H1 (cell line): ENCODE data around the gene NAT10. TPM values are rescaled to one million over a fixed set of nuclear protein-coding genes. Genes with fewer than 3 reads are reported as not detected.

ENCODE experiments used
- CTCF ChIA-PET: fragments of 300-600 bp; sonication (Branson Sonifier 250); formaldehyde crosslinking; loops from one replicate; lab custom pipeline; 2021; ENCODE audit not compliant: partially characterized antibody; lab: Charles Lee
- POLR2A ChIA-PET: fragments of 300-600 bp; sonication (Branson Sonifier 250); formaldehyde crosslinking; loops from one replicate; lab custom pipeline; 2021; ENCODE audit warnings: inconsistent platforms; ENCODE audit not compliant: partially characterized antibody; lab: Charles Lee
- DNase-seq, 2 experiments: peaks; one replicate each; pipeline versions ENCODE4 v3.0.0 to v3.0.0-alpha.2; 2010 to 2022; ENCODE audit warnings: low spot score in 2 of 2, low read depth in 1 of 2, mixed read lengths in 1 of 2
- FAIRE-seq: peaks from 2 replicates; lab custom pipeline; 2011; peaks lifted over from hg19 to GRCh38; lab: Jason Lieb, UNC
- H2AFZ ChIP-seq: 2 replicates; pipeline ENCODE4 v1.8.1; 2012; ENCODE audit warnings: low read length, inconsistent platforms
- H2AK5ac ChIP-seq: 2 replicates; pipeline ENCODE4 v1.6.1; 2013; ENCODE audit warnings: low read depth, low read length
- H2BK120ac ChIP-seq: replicated peaks from 2 replicates; pipeline ENCODE3; 2013; ENCODE audit warnings: low read depth, low read length, inconsistent platforms
- H2BK12ac ChIP-seq: 2 replicates; pipeline ENCODE4 v1.6.1; 2013; ENCODE audit warnings: low read depth, low read length
- H2BK15ac ChIP-seq: 2 replicates; pipeline ENCODE4 v1.6.1; 2013; ENCODE audit warnings: low read length
- H2BK20ac ChIP-seq: 2 replicates; pipeline ENCODE4 v1.6.1; 2013; ENCODE audit warnings: low read length
- H2BK5ac ChIP-seq: 2 replicates; pipeline ENCODE4 v1.6.1; 2013; ENCODE audit warnings: low read depth, low read length
- H3K14ac ChIP-seq: 2 replicates; pipeline ENCODE4 v1.6.1; 2013; ENCODE audit warnings: inconsistent platforms; ENCODE audit not compliant: insufficient read length
- H3K18ac ChIP-seq: 2 replicates; pipeline ENCODE4 v1.6.1; 2013; ENCODE audit warnings: low read length; ENCODE audit errors: extremely low read depth
- H3K23ac ChIP-seq: 2 replicates; pipeline ENCODE4 v1.6.1; 2013; ENCODE audit warnings: inconsistent platforms; ENCODE audit not compliant: insufficient read length
- H3K23me2 ChIP-seq: 2 replicates; pipeline ENCODE4 v1.6.1; 2013; ENCODE audit warnings: low read depth, low read length
- H3K27ac ChIP-seq: 2 replicates; pipeline ENCODE4 v1.6.1; 2011; ENCODE audit warnings: low read depth, low read length, inconsistent platforms
- H3K27me3 ChIP-seq, 4 experiments: replicated peaks in 1 of 4; 1 replicate in 1 of 4; 2 replicates in 3 of 4; pipeline versions ENCODE4 v1.6.1 to v1.8.1; 2011 to 2013; ENCODE audit warnings: low read length in 3 of 4, mild to moderate bottlenecking in 3 of 4, inconsistent platforms in 2 of 4, mixed read lengths in 2 of 4, moderate library complexity in 1 of 4; ENCODE audit not compliant: control insufficient read depth in 3 of 4, insufficient read depth in 3 of 4; ENCODE audit errors: extremely low read depth in 1 of 4
- H3K36me3 ChIP-seq, 4 experiments: 2 replicates each; pipeline versions ENCODE4 v1.6.1 to v1.8.1; 2011 to 2013; ENCODE audit warnings: mild to moderate bottlenecking in 4 of 4, low read length in 3 of 4, moderate library complexity in 2 of 4, control low read depth in 1 of 4, inconsistent platforms in 1 of 4; ENCODE audit not compliant: insufficient read depth in 4 of 4, control insufficient read depth in 2 of 4
- H3K4ac ChIP-seq: replicated peaks from 2 replicates; pipeline ENCODE3; 2013; ENCODE audit warnings: low read length, low read depth, mixed read lengths, inconsistent platforms; ENCODE audit not compliant: insufficient read length
- H3K4me1 ChIP-seq, 4 experiments: replicated peaks in 1 of 4; 1 replicate in 1 of 4; 2 replicates in 3 of 4; pipeline versions ENCODE4 v1.6.1 to v1.8.1; 2011 to 2013; ENCODE audit warnings: low read length in 3 of 4, inconsistent platforms in 2 of 4, mixed read lengths in 1 of 4; ENCODE audit not compliant: insufficient read depth in 4 of 4, control insufficient read depth in 3 of 4
- H3K4me2 ChIP-seq, 2 experiments: 2 replicates each; pipeline versions ENCODE4 v1.6.1 to v1.8.1; 2011 to 2013; ENCODE audit warnings: low read depth in 2 of 2, low read length in 2 of 2, control low read depth in 1 of 2, inconsistent platforms in 1 of 2, mild to moderate bottlenecking in 1 of 2; ENCODE audit not compliant: insufficient read depth in 1 of 2
- H3K4me3 ChIP-seq, 4 experiments: fragments of 200-600, 300-600 bp in 1 of 4; sonication (generic), shearing (Covaris generic), sonication (Bioruptor Twin) in 1 of 4; 2 replicates each; pipeline versions ENCODE4 v1.5.1 to v1.8.1; 2011 to 2016; ENCODE audit warnings: low read length in 4 of 4, low read depth in 3 of 4, control low read depth in 2 of 4, inconsistent platforms in 2 of 4, mild to moderate bottlenecking in 2 of 4, mixed read lengths in 1 of 4, moderate library complexity in 1 of 4; ENCODE audit not compliant: insufficient read depth in 2 of 4; ENCODE audit errors: extremely low read depth in 1 of 4
- H3K56ac ChIP-seq: replicated peaks from 2 replicates; pipeline ENCODE3; 2013; ENCODE audit warnings: low read depth, mild to moderate bottlenecking, mixed read lengths, low read length, inconsistent platforms; ENCODE audit not compliant: insufficient read length
- H3K79me1 ChIP-seq: 2 replicates; pipeline ENCODE4 v1.6.1; 2013; ENCODE audit warnings: low read depth, low read length, control low read depth
- H3K79me2 ChIP-seq, 2 experiments: 2 replicates each; pipeline versions ENCODE4 v1.6.1 to v1.8.1; 2012 to 2013; ENCODE audit warnings: low read length in 2 of 2, mild to moderate bottlenecking in 2 of 2, inconsistent platforms in 1 of 2; ENCODE audit not compliant: insufficient read depth in 2 of 2, control insufficient read depth in 1 of 2
- H3K9ac ChIP-seq, 4 experiments: replicated peaks in 1 of 4; 1 replicate in 1 of 4; 2 replicates in 3 of 4; pipeline versions ENCODE4 v1.6.1 to v1.8.1; 2011 to 2013; ENCODE audit warnings: low read depth in 3 of 4, low read length in 3 of 4, control low read depth in 2 of 4, mild to moderate bottlenecking in 2 of 4, moderate library complexity in 2 of 4, inconsistent platforms in 1 of 4; ENCODE audit errors: extremely low read depth in 1 of 4
- H3K9me3 ChIP-seq, 2 experiments: 2 replicates each; pipeline versions ENCODE4 v1.6.1 to v1.8.1; 2012 to 2013; ENCODE audit warnings: mild to moderate bottlenecking in 2 of 2, moderate library complexity in 2 of 2, control low read depth in 1 of 2, inconsistent platforms in 1 of 2, low read depth in 1 of 2, low read length in 1 of 2, mixed read lengths in 1 of 2; ENCODE audit not compliant: insufficient read depth in 2 of 2
- H4K20me1 ChIP-seq, 2 experiments: replicated peaks in 1 of 2; 2 replicates each; pipeline versions ENCODE3 to v1.8.1; 2011 to 2013; ENCODE audit warnings: inconsistent platforms in 2 of 2, low read length in 2 of 2, mild to moderate bottlenecking in 1 of 2; ENCODE audit not compliant: insufficient read depth in 2 of 2, control insufficient read depth in 1 of 2
- H4K5ac ChIP-seq: 2 replicates; pipeline ENCODE4 v1.6.1; 2013; ENCODE audit warnings: low read length, low read depth, mixed read lengths, inconsistent platforms; ENCODE audit not compliant: insufficient read length
- H4K8ac ChIP-seq: 2 replicates; pipeline ENCODE4 v1.8.0; 2013; ENCODE audit warnings: mild to moderate bottlenecking, moderate library complexity, low read length, inconsistent platforms; ENCODE audit not compliant: insufficient read depth; ENCODE audit errors: extremely low read depth
- H4K91ac ChIP-seq: replicated peaks from 2 replicates; pipeline ENCODE3; 2013; ENCODE audit warnings: low read length, mixed read lengths, inconsistent platforms; ENCODE audit not compliant: insufficient read length
- GABPA ChIP-seq: IDR thresholded peaks from 2 replicates; pipeline ENCODE4 v1.6.1; 2011; ENCODE audit warnings: mild to moderate bottlenecking, low read length, moderate library complexity, borderline replicate concordance; ENCODE audit not compliant: insufficient read depth
- NANOG ChIP-seq: IDR thresholded peaks from 2 replicates; pipeline ENCODE4 v1.6.1; 2011; ENCODE audit warnings: low read length, low read depth, mild to moderate bottlenecking, inconsistent platforms; ENCODE audit not compliant: insufficient read depth, poor library complexity, severe bottlenecking
- PHF8 ChIP-seq: fragments of 200-600 bp; sonication (generic); conservative IDR thresholded peaks from 2 replicates; pipeline ENCODE4 v1.7.1; 2012; ENCODE audit warnings: low read depth, mild to moderate bottlenecking, inconsistent platforms, low read length, moderate library complexity
- POLR2AphosphoS5 ChIP-seq: IDR thresholded peaks from 2 replicates; pipeline ENCODE4 v1.6.1; 2011; ENCODE audit warnings: low read depth, low read length
- WGBS, 2 experiments: shearing (Covaris generic) in 1 of 2; methylation state at CpG; one replicate each; pipeline versions ENCODE4 v1.1.6 to v1.1.7; 2013 to 2015; ENCODE audit warnings: low lambda C conversion rate in 2 of 2, mixed read lengths in 2 of 2, inconsistent platforms in 1 of 2, low coverage in 1 of 2, missing lambda C conversion rate in 1 of 2; ENCODE audit not compliant: insufficient replicate concordance in 2 of 2, insufficient coverage in 1 of 2, insufficient read length in 1 of 2; ENCODE audit errors: extremely low coverage in 1 of 2, missing lambda C conversion rate in 1 of 2; 5-methylcytosine and 5-hydroxymethylcytosine counted together
- polyA plus RNA-seq, 7 experiments: library from polyadenylated mRNA; depleted of rRNA in 3 of 7; stranded (reverse) in 5 of 7; unstranded in 2 of 7; fragments of >200 nt in 5 of 7; fragments of 200-250 nt in 2 of 7; gene quantifications; 1 replicate in 5 of 7; 2 replicates in 1 of 7; 4 replicates in 1 of 7; pipeline versions ENCODE4 v1.2.1 to v1.2.3, GENCODE V29; 2011 to 2013; ENCODE audit warnings: missing spikeins in 2 of 7, mixed read lengths in 2 of 7
- total RNA-seq: library from RNA; stranded (reverse); fragmentation: NEBNext Ultra II Directional; extraction: Animal tissue kit (Norgen Biotek cat#: 25700); gene quantifications from 2 replicates; pipeline ENCODE4 v1.2.1, GENCODE V29; 2021

The NAT10 gene
- total and polyA plus RNA-seq, 2 of the 8 experiments (the other 6 are each of a cell fraction or from before 2014, with no cell fraction given) = 66.3 to 89.6 TPM

DNA sequence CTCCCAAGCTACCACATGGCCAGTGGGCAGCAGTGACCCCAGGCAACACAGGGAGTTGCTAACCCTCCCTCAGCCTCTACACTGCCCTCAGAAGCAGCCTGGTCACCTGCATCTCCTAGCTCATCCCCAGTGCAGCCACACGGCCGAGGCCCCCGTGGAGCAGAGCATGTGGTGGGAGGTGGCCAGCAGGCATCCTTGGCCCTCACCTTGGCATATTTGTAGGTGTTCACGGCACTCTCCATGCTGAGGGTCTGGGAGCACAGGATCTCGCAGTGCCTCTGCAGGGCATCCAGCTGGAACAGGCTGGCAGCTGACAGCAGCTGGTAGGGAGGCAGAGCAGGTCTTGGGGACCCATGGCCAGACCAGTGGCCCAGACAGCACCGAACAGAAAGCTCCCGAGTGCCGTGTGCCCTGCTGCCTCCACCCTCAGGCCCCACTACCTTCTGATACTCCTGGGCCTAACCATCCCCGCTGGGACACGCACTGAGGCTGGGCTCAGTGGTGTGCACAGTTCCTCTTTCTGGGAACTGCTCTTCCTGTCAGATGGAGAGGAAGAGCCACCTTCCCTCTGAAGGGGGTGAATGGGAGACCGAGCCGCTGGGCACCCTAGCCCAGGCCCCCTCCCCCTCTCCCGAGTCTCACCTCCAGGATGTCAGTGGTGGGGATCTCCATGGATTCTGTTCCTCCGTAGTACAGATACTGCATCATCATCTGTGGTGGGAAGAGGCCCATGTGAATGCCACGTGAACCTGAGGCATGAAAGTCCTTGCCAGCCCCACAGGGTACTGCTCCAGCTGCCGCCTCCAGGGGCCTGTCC is 48.8 kb downstream of the NAT10 start:
- H3K4ac ChIP-seq = no peak overlapping the region
- peaks cover 14 to 20% of the 10 kb centered on the region in 2 experiments for H4K20me1 ChIP-seq
- FAIRE-seq = no peak
- no peaks in the 10 kb centered on the region for H3K79me1 ChIP-seq
- H4K8ac ChIP-seq = no peak overlapping the region; the same call in 1 of the 2 replicates
- no peak overlapping the region for H4K5ac ChIP-seq
- POLR2A ChIA-PET = interaction anchor here (0.9 to 1.6 kb wide), 4 partner anchors 11 to 203 kb away, joined by 3 to 4 read pairs (median 3); partner anchors contain the start of gene ABTB2
- H3K9ac ChIP-seq = no peak overlapping the region
- CTCF ChIA-PET = interaction anchor here (0.6 to 11.3 kb wide), 7 partner anchors 9 to 314 kb away, joined by 3 to 89 read pairs (median 4); no protein-coding TSS in a partner anchor
- no peak overlapping the region for H2BK20ac ChIP-seq
- no peak overlapping the region; the same call in 1 of the 2 replicates for H2BK5ac ChIP-seq
- no peak overlapping the region for H2BK15ac ChIP-seq
- H2AK5ac ChIP-seq = 0 out of 2 replicates have a peak overlapping the region, but pooled peaks have one; percentile 39
- no peak overlapping the region for H3K14ac ChIP-seq
- no peaks in the 10 kb centered on the region for H3K27me3 ChIP-seq
- TF ChIP-seq POLR2AphosphoS5 = 0 out of 2 replicates have a peak, but pooled peaks have one; percentile 20
- no peak for TF ChIP-seq PHF8
- TF ChIP-seq GABPA = no peak
- TF ChIP-seq NANOG = no peak
- no peak overlapping the region for H3K23ac ChIP-seq
- no peak overlapping the region for H2AFZ ChIP-seq
- H3K4me1 ChIP-seq = no peaks in the 10 kb centered on the region
- H3K18ac ChIP-seq = no peak overlapping the region
- H3K27ac ChIP-seq = no peak overlapping the region
- DNase-seq = no peak
- no peaks in the 10 kb centered on the region for H3K23me2 ChIP-seq
- no peak overlapping the region for H2BK120ac ChIP-seq
- no peaks in the 10 kb centered on the region for H3K9me3 ChIP-seq
- peaks cover 0 to 3% (median 1%) of the 10 kb centered on the region in 4 experiments; a peak in 2 of 8 replicates for H3K36me3 ChIP-seq
- H4K91ac ChIP-seq = no peak overlapping the region
- H2BK12ac ChIP-seq = no peak overlapping the region
- 93% methylated on average over 14 of the region's 16 CpGs; no CpG with 5 or more reads in 1 of the 2 experiments for WGBS, 2 experiments
- no peak overlapping the region for H3K4me2 ChIP-seq
- H3K79me2 ChIP-seq = no peaks in the 10 kb centered on the region
- H3K56ac ChIP-seq = no peak overlapping the region
- no peak overlapping the region for H3K4me3 ChIP-seq
